ENCODE data around the gene ARMH4. TPM values are rescaled to one million over a fixed set of nuclear protein-coding genes. Genes with fewer than 3 reads are reported as not detected.

Gene ARMH4
- total and polyA plus RNA-seq, 9 donors, result 4.6 to 22.5 (median 16.5) TPM

- Histone ChIP-seq H3K27ac (no peak overlapping the region), H3K4me3 (no peak overlapping the region), H3K9me3 (no peaks in the 10 kb centered on the region), H3K4me1 (ENCODE audit: insufficient read depth) (no peaks in the 10 kb centered on the region), H3K27me3 (no peaks in the 10 kb centered on the region), H3K36me3 (no peaks in the 10 kb centered on the region)
- 78 to 81% (median 80%) methylated on average over 4 of the region's 4 CpGs for WGBS, 3 donors
- no peak for DNase-seq
- TF ChIP-seq POLR2A (IDR thresholded peaks at IDR 0.05) (no peak), EP300 (IDR thresholded peaks at IDR 0.05) (no peak)
- intact Hi-C loops (cut with DNase I), result no loop called here
These were observed 160.7 kb downstream of the ARMH4 start for GRCh38 chr14:57991353-57991752.

- H3K36me3 ChIP-seq, result no peaks in the 10 kb centered on the region
- WGBS, 3 donors, result 87 to 95% (median 89%) methylated on average over 5 of the region's 5 CpGs
- H3K4me3 ChIP-seq, result no peak overlapping the region
- H3K27me3 ChIP-seq, result no peaks in the 10 kb centered on the region
- no peak overlapping the region for H3K27ac ChIP-seq
- intact Hi-C loops (cut with DNase I), result no loop called here
- no peak for DNase-seq
- TF ChIP-seq CTCF (IDR thresholded peaks at IDR 0.05), result no peak
- TF ChIP-seq POLR2A (IDR thresholded peaks at IDR 0.05), result no peak
- TF ChIP-seq EP300 (IDR thresholded peaks at IDR 0.05), result no peak
- no peaks in the 10 kb centered on the region for H3K4me1 ChIP-seq (ENCODE audit: insufficient read depth)
- no peaks in the 10 kb centered on the region for H3K9me3 ChIP-seq
These were observed 163.6 kb downstream of the ARMH4 start for GRCh38 chr14:57988445-57988844.

- no peaks in the 10 kb centered on the region for H3K27me3 ChIP-seq
- H3K4me1 ChIP-seq (ENCODE audit: insufficient read depth), result no peaks in the 10 kb centered on the region
- TF ChIP-seq POLR2A (IDR thresholded peaks at IDR 0.05) (no peak), EP300 (IDR thresholded peaks at IDR 0.05) (no peak), CTCF (IDR thresholded peaks at IDR 0.05) (no peak)
- H3K27ac ChIP-seq, result no peak overlapping the region
- no peak overlapping the region for H3K4me3 ChIP-seq
- no peaks in the 10 kb centered on the region for H3K9me3 ChIP-seq
- DNase-seq, result no peak
- intact Hi-C loops (cut with DNase I), result no loop called here
- WGBS, 3 donors, result 59 to 71% (median 63%) methylated on average over 6 of the region's 6 CpGs
- no peaks in the 10 kb centered on the region for H3K36me3 ChIP-seq
These were observed 164.3 kb downstream of the ARMH4 start for GRCh38 chr14:57987596-57988300.

- Histone ChIP-seq H3K27ac (no peak overlapping the region), H3K9me3 (no peaks in the 10 kb centered on the region), H3K4me3 (no peak overlapping the region), H3K4me1 (ENCODE audit: insufficient read depth) (no peaks in the 10 kb centered on the region), H3K27me3 (no peaks in the 10 kb centered on the region), H3K36me3 (no peaks in the 10 kb centered on the region)
- TF ChIP-seq EP300 (IDR thresholded peaks at IDR 0.05) (no peak), POLR2A (IDR thresholded peaks at IDR 0.05) (no peak), CTCF (IDR thresholded peaks at IDR 0.05) (no peak)
- 92 to 97% (median 92%) methylated on average over 1 of the region's 1 CpG for WGBS, 3 donors
- intact Hi-C loops (cut with DNase I), result no loop called here
- DNase-seq, result no peak
These were observed 165.0 kb downstream of the ARMH4 start for GRCh38 chr14:57987051-57987450.

Data from ovary (tissue), 9 donors.